Activated T-cell treated with anti-CD3 and anti-CD28 coated beads, Interleukin-2, amount 50 U/mL, for 48 hours (primary cell): Measurements from ENCODE around the gene CYTH3.

Experiments
- DNase-seq, 2 experiments: peaks; one replicate each; pipeline ENCODE4 v3.0.0-alpha.2; 2020

The CYTH3 gene

DNA sequence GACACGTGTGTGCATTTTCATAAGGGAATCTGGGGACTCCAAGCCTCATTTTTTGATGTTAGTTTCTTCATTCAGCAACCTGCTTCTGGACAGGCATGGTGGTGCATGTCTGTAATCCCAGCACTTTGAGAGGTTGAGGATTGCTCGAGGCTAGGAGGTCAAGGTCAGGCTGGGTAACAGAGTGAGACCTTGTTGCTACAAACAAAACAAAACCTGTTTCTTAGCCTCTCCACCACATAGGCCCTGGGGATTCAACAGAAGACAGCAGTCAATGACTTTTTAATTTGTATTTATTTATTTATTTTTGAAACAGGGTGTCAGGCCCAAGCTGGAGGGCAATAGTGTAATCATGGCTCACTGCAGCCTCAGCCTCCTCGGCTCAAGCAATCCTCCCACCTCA is 6.9 kb upstream of the CYTH3 start:
- DNase-seq, result no peak

DNA sequence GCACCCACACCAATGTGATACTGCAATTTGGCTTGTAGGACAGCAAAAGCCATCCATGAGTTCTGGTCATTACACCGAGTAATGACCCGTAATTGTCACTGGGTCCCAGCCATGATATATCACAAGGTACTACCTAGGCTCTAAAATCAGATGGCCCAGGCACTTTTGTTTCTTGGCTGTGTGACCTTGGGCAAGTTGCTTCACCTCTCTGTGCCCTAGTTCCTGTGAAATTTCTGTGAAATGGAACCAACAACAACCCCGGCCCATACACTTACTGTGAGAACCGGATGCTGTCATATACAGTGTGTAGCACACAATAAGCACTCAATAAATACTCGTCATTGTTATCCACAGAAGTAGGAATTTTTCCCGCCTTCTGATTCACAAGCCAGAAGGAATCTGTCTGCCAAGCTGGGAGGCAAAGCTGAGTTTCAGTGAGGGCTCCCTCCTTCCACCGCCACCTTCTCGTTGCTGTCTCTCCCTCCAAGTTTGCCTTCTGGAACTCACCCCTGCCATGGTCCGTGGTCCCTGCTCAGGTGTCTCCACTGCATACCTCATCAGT is 6.4 kb upstream of the CYTH3 start:
- no peak for DNase-seq

DNA sequence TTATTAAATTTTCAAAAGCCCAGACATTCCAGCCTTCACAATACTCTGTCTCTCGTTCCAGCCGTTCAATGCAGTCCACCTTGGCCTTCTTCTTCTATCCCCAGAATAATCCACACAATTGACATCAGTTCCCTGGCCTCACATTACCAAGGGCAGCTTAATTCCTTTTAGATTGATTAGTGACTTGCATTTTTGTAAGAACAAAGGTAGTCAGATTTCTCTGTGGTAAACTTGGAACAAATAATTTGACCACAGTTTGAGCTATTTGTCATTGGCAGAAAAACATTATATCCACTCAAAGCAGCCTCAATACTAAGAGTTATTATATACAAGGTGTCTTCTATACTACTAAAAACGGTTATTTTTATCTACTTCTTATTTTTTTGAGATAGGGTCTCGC is 5.1 kb upstream of the CYTH3 start:
- no peak for DNase-seq

DNA sequence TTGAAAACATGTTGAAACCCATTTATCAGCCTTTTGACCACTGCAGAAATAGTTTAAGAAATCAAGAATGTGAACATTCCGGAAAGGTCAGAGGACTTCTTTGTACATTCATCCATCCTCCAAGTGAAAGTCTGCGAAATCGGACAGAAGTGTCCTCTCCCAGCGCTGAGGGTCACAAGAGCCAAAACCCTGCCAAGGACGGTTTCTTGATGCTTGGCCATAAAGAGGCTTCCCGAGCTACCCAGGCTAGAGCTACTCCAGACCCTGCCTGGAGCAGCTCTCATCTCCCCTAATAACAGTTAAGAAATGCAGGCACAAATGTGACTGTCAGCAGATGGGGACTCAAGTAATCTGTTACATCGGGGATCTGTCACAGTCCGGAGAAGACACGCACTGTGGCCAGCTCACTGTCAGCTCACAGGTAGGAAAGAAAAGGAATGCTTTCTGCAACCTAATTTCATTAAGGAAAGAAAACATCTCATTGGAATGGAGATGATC is 4.5 kb upstream of the CYTH3 start:
- DNase-seq, result no peak

DNA sequence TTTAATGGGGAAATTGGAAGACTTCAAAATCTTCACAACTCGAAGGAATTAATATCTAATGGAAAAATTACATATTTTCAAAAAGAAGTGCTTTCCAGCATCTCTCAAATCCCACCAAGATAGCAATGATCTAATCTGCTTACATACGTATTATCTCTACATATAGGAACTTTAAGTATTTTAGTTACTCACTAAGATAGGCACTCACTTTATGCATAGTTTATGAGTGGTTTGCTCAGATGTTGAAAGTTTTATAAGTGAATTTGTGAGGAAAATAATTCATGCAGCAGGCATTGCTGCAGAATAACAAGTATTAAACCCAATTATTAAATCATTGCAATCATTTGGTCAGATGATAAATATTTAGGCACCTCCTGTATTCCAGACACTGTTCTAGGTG is 2.3 kb upstream of the CYTH3 start:
- DNase-seq, result no peak

DNA sequence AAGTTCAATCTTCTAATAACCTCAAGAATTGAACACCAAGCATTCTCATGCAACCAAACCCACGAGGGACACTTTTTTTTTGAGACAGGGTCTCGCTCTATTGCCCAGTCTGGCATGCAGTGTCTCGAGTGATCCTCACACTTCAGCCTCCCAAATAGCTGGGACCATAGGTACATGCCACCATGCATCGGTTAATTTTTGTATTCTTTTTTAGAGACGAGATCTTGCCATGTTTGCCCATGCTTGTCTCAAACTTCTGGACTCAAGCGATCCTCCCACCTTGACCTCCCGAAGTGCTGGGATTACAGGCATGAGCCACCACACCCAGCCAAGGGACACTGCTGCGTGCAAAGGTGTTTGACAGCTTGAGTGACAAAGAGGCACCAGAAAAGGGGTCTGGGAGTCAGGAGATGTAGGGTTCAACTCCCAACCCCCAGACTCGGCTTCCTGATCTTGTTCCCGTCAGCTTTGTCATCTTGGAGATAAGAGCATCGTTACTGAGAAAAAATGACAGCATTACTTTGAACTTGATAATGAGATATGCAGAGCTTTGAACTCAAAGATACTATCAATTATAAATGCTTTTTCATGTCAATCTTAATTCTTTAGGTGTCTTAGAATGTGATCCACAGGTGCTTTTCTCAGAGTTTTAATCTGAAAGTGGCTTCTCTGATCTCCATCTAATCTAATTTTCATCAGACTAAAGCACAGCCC is 1.6 kb upstream of the CYTH3 start:
- DNase-seq, result no peak

DNA sequence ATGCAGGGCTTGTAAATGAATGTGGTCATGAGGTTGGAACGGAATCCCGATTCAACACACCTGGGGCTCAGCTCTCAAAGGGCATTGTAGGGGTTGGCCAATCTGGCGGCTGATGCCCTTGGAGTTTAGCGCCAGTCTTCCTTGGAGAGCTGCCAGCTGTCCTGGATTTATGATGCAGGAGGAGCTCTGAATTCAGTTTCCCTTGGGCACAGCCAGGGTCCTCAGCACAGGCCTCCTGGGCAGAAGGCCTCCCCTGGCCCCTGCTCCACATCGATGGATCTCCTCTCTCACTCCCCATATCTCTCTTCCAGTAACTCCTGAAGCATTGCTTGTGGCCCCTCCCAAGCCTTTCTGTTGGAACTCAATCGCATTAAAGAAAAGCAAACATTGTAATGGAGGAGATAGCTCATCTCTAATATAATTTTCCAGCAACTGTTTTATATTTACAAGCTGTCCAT is 985 bp upstream of the CYTH3 start:
- no peak for DNase-seq

DNA sequence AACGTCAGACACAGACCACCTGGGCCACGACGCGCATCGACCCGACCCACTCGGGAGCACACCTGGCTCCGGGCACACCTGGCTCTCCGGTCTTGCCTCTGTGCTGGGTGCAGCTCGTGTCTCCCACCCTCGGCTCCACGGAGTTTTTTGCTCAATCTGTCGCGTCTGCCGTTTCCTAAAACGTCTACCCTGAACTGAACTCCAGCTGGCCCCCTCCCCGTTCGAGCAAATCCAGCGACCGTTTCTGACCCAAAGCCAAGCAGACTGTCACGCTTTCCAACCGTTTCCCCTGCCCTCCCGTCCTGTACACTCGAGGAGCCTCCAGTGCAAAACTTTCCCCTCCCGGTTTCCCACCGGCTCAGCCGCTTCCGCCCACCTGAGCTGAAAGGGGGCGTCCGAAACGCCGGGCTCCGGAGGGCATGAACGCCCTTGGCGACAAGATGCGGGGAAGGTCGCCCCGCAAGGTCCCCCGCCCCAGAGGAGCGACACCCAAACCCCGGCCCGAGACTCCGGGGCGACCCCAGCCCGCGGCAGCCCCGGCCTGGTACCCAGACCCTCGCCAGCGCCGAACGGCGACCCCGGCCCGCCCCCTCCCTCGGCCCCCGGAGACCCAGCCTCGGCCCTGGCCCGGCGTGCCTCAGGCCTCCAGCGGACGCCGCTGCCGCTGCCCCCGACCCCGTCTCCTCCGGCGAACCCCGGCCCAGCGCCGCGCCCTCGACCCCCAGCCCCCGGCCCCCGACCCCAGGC is 557 bp downstream of the CYTH3 start:
- peak; percentile 44 to 45 for DNase-seq

DNA sequence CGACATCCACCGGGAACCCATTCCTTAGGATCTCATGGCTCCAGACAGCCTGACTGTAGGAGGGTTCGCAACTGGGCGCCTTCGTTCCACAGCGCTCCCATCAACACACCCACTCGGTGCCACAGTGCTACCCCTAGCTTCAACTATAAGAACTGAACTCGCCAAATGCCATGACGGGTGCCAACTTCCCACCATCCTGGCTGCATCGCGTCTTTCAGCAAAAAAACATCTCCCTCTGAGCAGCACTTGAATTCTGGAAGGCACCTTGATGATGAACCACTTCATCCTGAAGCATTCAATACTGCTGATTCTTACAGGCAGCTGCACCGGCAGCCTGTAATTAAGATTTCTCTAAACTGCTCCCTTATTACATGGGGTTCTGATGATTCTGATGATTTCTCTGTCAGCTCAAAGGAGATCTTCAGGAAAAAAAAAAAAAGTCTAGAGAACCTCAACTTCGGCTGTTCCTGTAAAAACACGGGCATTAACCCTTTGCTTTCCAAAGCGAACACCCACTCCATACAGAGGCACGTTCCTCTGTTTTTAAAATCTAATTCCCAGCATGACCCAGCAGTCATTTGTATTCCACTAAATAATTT is 1.3 kb downstream of the CYTH3 start:
- DNase-seq, result peak; percentile 41 to 44

DNA sequence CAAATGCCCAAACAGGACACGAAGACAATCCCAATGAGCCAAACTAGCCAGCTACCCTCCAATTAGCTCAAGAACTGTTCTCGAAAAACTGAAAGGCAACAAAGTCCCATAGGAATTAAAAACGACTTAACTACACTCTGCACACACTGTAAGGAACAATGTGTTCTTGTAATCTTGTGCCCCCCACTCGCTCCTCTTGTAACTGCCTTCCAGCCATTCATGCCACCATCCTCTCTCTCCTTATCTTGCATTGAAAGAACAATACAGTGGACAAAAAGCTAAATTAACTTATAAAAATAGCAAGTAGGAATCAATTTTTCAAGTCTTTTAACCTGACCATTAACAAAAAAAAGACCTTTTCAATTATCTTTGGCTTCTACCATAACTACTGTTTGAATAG is 2.9 kb downstream of the CYTH3 start:
- DNase-seq, result no peak

DNA sequence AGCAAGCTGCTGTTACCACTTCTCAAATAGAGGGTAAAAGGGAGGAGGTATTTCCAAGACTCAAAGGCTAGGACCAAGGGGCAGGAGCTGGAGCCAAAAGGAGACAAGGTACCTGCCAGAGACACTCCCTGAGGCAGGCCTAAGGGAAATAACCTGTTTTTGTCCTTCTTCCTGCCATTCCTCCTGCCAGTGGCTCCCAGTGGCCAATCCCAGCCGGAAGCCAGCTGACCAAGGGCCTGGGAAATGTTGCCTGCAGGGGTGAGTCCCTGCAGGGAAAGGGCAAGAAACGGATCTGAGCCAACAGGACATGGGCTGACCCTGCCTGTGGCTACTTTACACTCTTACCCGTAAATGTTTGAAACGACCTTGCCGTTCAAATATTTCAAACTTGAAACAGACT is 3.5 kb downstream of the CYTH3 start:
- no peak for DNase-seq

DNA sequence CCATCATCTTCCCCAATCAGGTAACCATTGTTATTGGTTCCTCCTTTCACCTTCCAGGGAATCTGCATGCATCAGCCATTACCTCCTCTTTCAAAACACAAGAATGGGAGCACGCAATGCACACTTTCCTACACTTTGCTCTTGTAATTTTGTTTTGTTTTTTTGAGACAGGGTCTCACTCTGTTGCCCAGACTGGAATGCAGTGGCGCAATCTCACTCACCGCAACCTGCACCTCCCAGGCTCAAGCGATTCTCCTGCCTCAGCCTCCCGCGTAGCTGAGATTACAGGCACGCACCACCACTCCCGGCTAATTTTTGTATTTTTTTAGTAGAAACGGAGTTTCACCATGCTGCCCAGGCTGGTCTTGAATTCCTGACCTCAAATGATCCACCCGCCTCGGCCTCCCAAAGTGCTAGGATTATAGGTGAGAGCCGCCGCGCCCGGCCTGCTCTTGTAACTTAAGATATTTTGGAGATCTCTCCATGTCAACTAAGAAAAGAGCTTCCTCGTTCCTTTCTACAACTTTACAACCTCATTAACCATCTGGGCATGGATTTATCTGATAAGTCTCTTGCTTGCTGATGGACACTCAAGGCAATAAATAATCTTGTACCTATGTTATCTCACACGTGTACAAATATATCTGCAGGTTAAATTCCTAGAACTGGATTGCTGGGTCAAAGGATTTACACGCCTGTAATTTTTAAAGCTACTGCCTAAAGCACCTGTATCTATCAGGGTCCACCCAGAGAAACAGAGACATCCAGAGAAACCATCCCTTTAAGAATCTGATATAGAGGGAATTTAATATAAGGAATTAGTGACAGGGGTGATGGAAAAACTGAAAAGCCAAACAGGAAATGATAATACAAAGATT is 4.2 kb downstream of the CYTH3 start:
- no peak for DNase-seq

DNA sequence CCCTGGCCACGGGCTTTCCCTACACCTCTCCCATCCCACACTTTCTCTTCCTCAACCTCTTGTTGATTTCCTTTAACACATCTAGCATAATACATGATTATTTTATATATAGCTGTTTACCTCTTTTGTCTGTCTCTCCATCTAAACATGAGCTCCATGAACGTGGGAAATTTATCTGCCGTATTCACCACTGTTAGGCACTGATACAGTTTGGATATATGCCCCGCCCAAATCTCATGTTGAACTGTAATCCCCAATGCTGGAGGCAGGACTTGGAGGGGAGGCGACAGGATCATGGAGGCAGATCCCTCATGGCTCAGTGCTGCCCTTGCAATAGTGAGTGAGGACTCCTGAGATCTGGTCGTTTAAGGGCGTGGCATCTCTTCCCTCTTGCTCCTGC is 5.7 kb downstream of the CYTH3 start:
- DNase-seq, result no peak

DNA sequence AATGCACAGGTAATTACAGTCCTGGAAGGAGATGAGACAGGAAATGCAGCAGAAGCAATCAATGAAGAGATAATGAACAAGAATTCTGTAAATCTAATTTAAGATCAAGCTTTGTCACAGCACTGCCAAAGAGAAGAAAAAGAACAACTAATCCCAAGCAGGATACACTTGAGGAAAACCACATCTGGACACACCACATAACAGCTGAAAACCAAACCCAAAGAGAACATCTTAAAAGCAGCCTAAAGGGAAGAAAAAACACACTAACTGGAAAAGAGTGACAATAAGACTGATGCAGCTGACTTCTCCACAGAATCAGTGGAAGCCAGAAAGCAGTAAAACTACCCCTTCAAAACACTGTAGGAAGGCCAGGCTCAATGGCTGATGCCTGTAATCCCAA is 10.2 kb downstream of the CYTH3 start:
- no peak for DNase-seq

DNA sequence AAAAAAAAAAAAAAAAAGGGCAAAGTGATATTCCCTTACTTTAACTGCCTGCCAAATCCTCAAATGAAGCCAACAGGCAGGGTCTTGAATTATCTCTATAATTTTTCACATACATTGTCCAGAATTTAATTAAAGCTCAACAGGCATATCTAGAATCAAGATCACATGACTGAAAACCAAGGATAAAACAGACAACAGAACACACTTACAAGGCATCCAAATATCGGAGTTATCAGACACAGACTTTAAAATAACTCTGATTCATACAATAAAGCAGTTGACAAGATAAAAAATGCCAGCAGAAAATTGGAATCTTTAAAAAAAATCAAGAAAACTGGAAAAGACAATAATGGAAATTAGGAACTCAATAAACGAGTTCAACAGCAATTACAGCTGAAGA is 10.7 kb downstream of the CYTH3 start:
- no peak for DNase-seq

DNA sequence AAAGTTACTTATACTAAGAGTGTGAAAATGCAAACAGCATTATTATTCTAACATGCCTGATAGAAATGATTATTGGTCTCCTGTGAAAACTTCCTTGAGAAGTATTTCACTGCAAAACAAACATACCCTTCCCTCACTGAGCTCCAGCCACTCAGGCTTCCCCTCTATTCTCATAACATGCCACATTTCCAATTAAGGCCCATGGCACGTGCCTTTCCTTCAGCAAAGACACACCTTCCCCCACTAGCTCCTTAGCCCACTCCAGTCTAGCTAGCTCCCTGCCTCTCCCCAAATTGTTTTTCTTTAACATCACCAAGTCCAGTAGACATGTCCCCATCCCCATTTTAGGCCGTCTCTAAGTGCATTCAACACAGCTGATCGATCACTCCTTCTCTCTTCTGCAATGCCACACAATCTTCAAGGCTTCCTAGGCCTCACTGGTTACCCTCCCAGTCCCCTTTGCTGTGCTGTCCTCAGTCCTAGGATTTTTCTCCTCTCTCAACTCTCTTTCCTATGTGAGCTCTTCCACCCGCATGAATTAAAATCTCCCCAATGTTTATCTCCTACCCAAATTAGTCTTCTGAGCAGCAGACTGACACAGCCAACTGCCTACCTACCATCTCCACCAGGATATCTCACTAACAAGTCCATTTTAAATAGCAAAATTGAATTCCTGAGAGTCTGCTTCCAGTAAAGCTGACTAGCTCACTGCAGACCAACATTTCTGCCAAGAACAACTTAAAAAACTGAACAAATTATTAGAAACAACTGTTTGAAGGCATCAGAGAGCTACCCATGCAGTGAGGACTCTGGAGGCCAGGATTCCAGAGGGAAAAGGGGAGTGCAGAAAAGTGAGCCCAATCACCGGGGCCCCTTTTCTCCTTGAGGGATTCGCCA is 11.9 kb downstream of the CYTH3 start:
- no peak for DNase-seq

DNA sequence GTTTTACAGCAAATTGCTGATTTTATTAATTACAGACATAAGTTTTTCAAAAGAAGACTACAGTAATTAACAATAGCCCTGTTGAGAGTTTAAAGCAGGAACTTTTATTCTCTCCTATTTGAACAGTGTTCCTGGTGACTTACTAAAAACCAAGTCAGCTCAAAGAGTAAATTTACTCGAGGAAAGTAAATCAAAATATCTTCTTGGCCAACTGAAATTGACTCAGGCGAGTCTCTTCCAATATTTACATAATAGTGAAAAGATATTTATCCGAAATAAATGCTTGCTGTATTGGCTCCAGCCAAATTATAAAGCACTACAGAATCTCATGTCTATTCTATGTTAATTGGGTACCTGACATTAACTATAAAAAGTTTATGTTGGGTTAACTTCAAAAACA is 13.2 kb downstream of the CYTH3 start:
- no peak for DNase-seq

DNA sequence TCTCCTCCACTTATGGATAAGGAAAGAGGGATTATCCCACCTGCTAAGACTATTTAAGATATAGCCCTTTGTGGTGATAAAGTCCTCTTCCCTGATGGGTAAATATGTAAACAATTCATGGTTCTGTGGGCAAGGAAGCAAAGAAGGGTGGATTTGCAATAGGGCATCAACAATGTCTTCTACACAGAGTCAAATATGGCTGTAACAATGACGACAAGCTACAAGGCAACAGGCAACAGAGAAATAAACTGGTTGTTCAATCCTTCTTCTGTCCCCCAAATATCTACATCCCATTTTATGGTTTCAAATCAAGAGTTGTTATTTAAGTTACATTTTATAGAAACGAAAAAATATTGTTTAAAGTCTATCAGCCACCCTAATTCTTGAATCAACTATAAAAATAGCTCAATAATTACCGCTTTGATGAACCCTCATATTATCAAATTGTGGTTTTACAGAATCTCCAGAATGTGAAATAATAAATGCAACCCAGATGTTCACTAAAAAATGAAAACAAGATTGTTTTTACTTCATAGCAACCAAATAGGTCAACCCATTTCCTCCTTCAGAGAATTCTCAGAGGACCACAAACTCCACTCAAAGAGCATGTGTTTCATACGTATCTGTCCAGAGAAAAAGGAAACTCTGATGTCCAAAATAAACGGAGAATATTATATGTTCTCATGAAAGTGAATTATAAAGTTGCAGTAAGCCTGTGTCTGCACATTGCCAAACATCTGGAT is 13.8 kb downstream of the CYTH3 start:
- DNase-seq, result no peak

DNA sequence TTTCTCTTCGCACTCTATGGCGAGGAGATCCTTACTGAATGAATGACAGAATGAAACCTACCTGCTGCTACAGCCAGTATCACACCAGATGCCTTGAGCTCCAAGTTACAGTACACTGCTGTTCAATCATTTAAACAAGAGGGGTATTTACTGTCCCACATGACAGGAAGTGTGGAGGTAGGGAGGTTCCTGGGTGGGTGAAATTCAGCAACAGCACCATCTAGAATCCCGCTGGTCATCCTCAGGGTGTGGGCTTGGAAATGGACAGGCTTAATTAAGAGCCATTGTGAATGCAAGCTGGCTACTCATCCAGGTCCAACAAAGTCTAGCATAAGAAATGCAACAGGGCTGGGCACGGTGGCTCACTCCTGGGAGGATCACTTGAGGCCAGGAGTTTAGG is 14.7 kb downstream of the CYTH3 start:
- DNase-seq, result no peak

DNA sequence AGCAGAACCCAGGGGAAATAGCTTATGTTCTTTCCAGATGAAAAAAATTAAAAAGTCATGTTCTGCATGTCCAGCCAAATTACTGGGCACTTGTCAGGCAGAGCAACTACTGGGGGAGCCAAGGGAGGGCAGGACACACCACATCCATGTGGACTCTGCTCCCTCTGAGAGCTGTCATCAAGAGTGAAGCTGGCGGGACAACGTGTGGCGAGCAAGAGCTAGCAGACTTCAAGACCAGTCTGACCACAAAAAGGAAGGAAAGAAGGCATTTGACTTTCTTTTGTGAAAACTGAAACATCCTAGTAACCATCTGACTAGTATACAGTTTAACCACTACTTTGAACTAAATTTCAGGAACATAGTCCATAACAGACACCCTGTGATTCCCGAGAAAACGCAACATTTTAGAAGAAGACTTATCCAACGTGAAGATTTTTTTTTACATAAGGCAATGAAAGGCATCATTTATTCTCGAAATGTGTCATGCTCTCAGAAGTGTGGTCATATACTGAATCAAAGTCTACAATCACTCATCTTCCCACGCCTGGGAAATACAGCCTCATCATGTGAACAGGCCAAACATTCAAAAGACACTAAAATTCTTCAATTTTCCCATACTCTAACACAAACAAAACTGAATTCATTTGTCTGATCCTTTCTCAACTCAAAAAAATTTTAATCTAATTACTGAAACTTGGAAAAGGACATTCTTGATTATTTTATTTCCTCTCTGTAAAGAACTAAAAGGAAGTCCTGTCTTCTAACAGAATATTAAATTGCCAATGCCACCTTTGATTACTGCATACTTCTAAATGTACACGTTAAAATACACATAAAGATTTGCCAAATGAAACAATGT is 15.5 kb downstream of the CYTH3 start:
- DNase-seq, result peak; percentile 56 to 59
